T-helper 17 cell (primary cell): ENCODE results near the gene ZEB1. TPM values are rescaled to one million over a fixed set of nuclear protein-coding genes. Genes with fewer than 3 reads are reported as not detected.
A peak's percentile ranks its signal among the peaks of the same experiment; 100 is the strongest.

Experiments
- ATAC-seq: fragments of 150-1000 bp; cut with Tn5 transposase; 2 replicates; pipeline ENCODE4 v1.10.0; 2021; ENCODE audit warnings: mild to moderate bottlenecking, moderate library complexity
- DNase-seq, 3 donors: peaks; one replicate each; pipeline versions ENCODE4 v3.0.0 to v3.0.0-alpha.2; 2020 to 2021
- H3K9me3 ChIP-seq: one replicate; pipeline ENCODE4 v1.7.0; 2013; ENCODE audit warnings: low read length, mild to moderate bottlenecking; ENCODE audit not compliant: control insufficient read depth, poor library complexity, severe bottlenecking
- H3K27ac Mint-ChIP-seq: one replicate; pipeline ENCODE4 v1.8.0; 2022; ENCODE audit warnings: mild to moderate bottlenecking, moderate library complexity, mixed read lengths
- H3K27me3 Mint-ChIP-seq: one replicate; pipeline ENCODE4 v1.8.0; 2022; ENCODE audit warnings: mixed read lengths
- H3K36me3 Mint-ChIP-seq: one replicate; pipeline ENCODE4 v1.8.0; 2022; ENCODE audit warnings: low read depth, mixed read lengths
- H3K4me1 Mint-ChIP-seq: one replicate; pipeline ENCODE4 v1.8.0; 2022; ENCODE audit warnings: mild to moderate bottlenecking, mixed read lengths
- H3K4me3 Mint-ChIP-seq: one replicate; pipeline ENCODE4 v1.8.0; 2022; ENCODE audit warnings: mild to moderate bottlenecking, moderate library complexity, mixed read lengths
- total RNA-seq, 4 donors: library from RNA in 2 of 4; stranded (reverse) in 2 of 4; gene quantifications; one replicate each; pipeline ENCODE4 v1.2.3 and lab custom pipeline; 2022 to 2026

ZEB1 gene
- total RNA-seq, 2 donors from 2014 or later = 94.6 to 97.6 TPM

DNA sequence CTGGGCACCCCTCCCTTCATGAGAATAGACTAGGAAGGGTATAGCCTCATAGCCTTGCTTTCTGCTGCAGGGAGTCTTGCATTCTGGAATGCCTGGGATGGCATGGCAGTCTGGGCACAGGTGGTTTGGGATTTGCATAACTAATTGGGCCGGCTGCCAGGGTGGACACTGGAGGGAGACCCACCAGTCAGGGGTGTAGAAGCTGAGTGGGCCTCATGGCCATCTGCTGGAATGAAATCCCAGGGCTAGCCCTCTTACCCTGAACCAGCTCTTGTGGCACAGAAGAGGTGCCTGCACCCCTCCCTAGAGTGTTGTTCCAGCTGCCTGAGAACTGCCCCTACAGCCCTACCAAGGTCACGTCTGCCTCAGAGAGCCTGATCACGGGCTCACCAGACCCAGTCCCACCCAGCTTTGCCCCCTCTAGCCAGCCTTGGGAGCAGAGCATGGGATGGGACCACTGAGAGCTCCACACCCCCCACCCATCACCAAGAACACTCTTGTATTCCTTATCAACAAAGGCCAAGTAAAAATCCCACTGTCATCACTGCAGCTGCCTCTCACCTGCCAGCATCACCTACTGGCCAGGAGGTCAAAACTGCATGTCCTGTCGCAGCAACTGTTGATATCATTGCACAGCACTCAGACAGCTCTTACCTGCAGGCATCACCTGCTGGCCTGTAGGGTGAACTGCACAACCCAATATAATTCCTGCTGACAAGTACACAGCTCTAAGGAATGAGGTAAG, 148.9 kb downstream of the ZEB1 start:
- Mint-ChIP-seq H3K27ac (no peak overlapping the region), H3K4me3 (no peak overlapping the region), H3K27me3 (no peaks in the 10 kb centered on the region), H3K4me1 (no peaks in the 10 kb centered on the region), H3K36me3 (peaks cover 5% of the 10 kb centered on the region)
- DNase-seq (no peak), ATAC-seq (no peak)
- peaks cover 11% of the 10 kb centered on the region for H3K9me3 ChIP-seq

GRCh38 chr10:31468536-31468859, 149.5 kb downstream of the ZEB1 start:
- H3K9me3 ChIP-seq = peaks cover 6% of the 10 kb centered on the region
- H3K4me3 Mint-ChIP-seq = no peak overlapping the region
- H3K36me3 Mint-ChIP-seq = peaks cover 5% of the 10 kb centered on the region
- ATAC-seq = no peak
- no peak for DNase-seq
- no peaks in the 10 kb centered on the region for H3K27me3 Mint-ChIP-seq
- no peak overlapping the region for H3K27ac Mint-ChIP-seq
- H3K4me1 Mint-ChIP-seq = no peaks in the 10 kb centered on the region

- ATAC-seq = no peak
- Mint-ChIP-seq H3K27me3 (no peaks in the 10 kb centered on the region), H3K36me3 (no peaks in the 10 kb centered on the region), H3K4me3 (no peak overlapping the region), H3K4me1 (no peaks in the 10 kb centered on the region), H3K27ac (no peak overlapping the region)
- no peaks in the 10 kb centered on the region for H3K9me3 ChIP-seq
- no peak for DNase-seq
Measured at GRCh38 chr10:31475519-31475918, 156.5 kb downstream of the ZEB1 start.

- DNase-seq (no peak), ATAC-seq (no peak)
- Mint-ChIP-seq H3K27me3 (no peaks in the 10 kb centered on the region), H3K36me3 (no peaks in the 10 kb centered on the region), H3K4me3 (no peak overlapping the region), H3K4me1 (no peaks in the 10 kb centered on the region), H3K27ac (no peak overlapping the region)
- no peaks in the 10 kb centered on the region for H3K9me3 ChIP-seq
Measured at GRCh38 chr10:31476088-31476487, 157.1 kb downstream of the ZEB1 start.

DNA sequence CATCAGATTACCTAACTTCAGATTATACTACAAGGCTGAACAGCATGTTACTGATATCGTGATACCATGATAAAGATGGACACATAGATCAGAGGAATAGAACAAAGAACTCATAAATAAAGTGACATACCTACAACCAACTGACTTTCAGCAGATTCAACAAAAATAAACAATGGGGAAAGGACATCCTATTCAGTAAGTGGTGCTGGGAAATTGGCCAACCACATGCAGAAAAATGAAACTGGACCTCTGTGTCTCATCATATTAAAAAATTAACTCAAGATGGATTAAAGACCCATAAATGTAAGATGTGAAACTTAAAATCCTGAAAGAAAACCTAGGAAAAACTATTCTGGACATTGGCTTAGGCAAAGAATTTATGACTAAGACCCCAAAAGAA, 158.6 kb downstream of the ZEB1 start:
- H3K36me3 Mint-ChIP-seq = no peaks in the 10 kb centered on the region
- ATAC-seq (no peak), DNase-seq (no peak)
- no peak overlapping the region for H3K27ac Mint-ChIP-seq
- no peak overlapping the region for H3K4me3 Mint-ChIP-seq
- H3K4me1 Mint-ChIP-seq = no peaks in the 10 kb centered on the region
- no peaks in the 10 kb centered on the region for H3K9me3 ChIP-seq
- no peaks in the 10 kb centered on the region for H3K27me3 Mint-ChIP-seq

- ATAC-seq (no peak), DNase-seq (no peak)
- no peaks in the 10 kb centered on the region for H3K9me3 ChIP-seq
- no peaks in the 10 kb centered on the region for H3K36me3 Mint-ChIP-seq
- H3K4me1 Mint-ChIP-seq = no peaks in the 10 kb centered on the region
- H3K27me3 Mint-ChIP-seq = no peaks in the 10 kb centered on the region
- no peak overlapping the region for H3K27ac Mint-ChIP-seq
- H3K4me3 Mint-ChIP-seq = no peak overlapping the region
Measured at GRCh38 chr10:31479752-31480151, 160.7 kb downstream of the ZEB1 start.

GRCh38 chr10:31483546-31483945, 164.5 kb downstream of the ZEB1 start:
- no peak overlapping the region for H3K4me3 Mint-ChIP-seq
- no peaks in the 10 kb centered on the region for H3K4me1 Mint-ChIP-seq

GRCh38 chr10:31484431-31485135, 165.6 kb downstream of the ZEB1 start:
- Mint-ChIP-seq H3K27me3 (no peaks in the 10 kb centered on the region), H3K27ac (no peak overlapping the region), H3K4me1 (no peaks in the 10 kb centered on the region), H3K36me3 (no peaks in the 10 kb centered on the region), H3K4me3 (no peak overlapping the region)
- no peaks in the 10 kb centered on the region for H3K9me3 ChIP-seq
- ATAC-seq = no peak
- DNase-seq = no peak

More at GRCh38 chr10:31483546-31483945, 164.5 kb downstream of the ZEB1 start:
- no peaks in the 10 kb centered on the region for H3K9me3 ChIP-seq
- no peaks in the 10 kb centered on the region for H3K27me3 Mint-ChIP-seq
- H3K27ac Mint-ChIP-seq = no peak overlapping the region
- ATAC-seq (no peak), DNase-seq (no peak)
- no peaks in the 10 kb centered on the region for H3K36me3 Mint-ChIP-seq

- DNase-seq = no peak
- no peaks in the 10 kb centered on the region for H3K4me1 Mint-ChIP-seq
- no peak overlapping the region for H3K27ac Mint-ChIP-seq
- ATAC-seq = peak; percentile 37
- no peaks in the 10 kb centered on the region for H3K27me3 Mint-ChIP-seq
- H3K36me3 Mint-ChIP-seq = no peaks in the 10 kb centered on the region
- H3K9me3 ChIP-seq = no peaks in the 10 kb centered on the region
- no peak overlapping the region for H3K4me3 Mint-ChIP-seq
Measured at GRCh38 chr10:31490858-31491504, 172.0 kb downstream of the ZEB1 start.

DNA sequence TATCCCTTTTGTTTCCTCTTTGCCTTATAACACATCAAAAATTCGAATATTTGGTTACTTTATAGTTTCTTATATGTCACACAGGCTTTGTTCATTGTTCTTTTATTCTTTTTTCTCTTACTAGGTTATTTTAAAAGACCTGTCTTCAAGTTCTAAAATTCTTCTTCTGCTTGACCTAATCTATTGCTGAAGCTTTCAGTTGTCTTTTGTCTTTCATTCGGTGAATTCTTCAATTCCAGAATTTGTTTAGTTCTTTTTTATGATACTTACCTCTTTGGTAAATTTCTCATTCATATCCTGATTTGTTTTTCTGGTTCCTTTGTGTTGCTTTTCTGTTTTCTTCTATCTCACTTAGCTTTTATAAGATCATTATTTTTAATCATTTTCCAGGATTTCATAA, 188.4 kb downstream of the ZEB1 start:
- ATAC-seq = no peak

GRCh38 chr10:31508234-31508633, 189.2 kb downstream of the ZEB1 start:
- no peak overlapping the region for H3K4me3 Mint-ChIP-seq
- peaks cover 15% of the 10 kb centered on the region for H3K36me3 Mint-ChIP-seq
- ATAC-seq (no peak), DNase-seq (no peak)
- peaks cover 5% of the 10 kb centered on the region for H3K4me1 Mint-ChIP-seq
- H3K9me3 ChIP-seq = peaks cover 14% of the 10 kb centered on the region
- H3K27ac Mint-ChIP-seq = no peak overlapping the region
- no peaks in the 10 kb centered on the region for H3K27me3 Mint-ChIP-seq

More for the DNA sequence above, 188.4 kb downstream of the ZEB1 start:
- H3K4me3 Mint-ChIP-seq = no peak overlapping the region
- DNase-seq = no peak
- H3K27me3 Mint-ChIP-seq = no peaks in the 10 kb centered on the region
- H3K4me1 Mint-ChIP-seq = peaks cover 5% of the 10 kb centered on the region
- peaks cover 15% of the 10 kb centered on the region for H3K36me3 Mint-ChIP-seq
- peaks cover 14% of the 10 kb centered on the region for H3K9me3 ChIP-seq
- H3K27ac Mint-ChIP-seq = no peak overlapping the region

DNA sequence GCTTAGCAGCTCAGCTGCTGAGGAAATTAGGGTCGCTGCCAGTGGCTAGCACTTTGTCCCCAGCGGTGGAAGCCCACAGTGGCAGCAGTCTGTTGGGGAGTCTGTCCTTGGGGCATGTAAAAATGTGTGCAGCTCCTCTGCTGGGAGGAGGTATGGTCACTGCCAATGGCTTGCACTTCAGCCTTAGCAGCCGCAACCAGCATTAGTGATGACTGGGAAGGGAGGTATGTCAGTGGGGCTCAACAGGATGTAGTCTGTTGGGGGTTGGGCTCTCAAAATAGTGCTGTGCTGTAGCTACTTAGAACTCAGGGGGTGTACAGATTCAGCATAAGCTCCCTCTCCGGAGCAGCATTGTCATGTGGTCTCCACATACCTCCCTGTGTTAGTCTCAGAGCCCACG, 189.9 kb downstream of the ZEB1 start:
- no peak for ATAC-seq
- Mint-ChIP-seq H3K27me3 (no peaks in the 10 kb centered on the region), H3K4me1 (peaks cover 5% of the 10 kb centered on the region), H3K27ac (peak overlapping the region; percentile 29), H3K36me3 (peaks cover 15% of the 10 kb centered on the region), H3K4me3 (no peak overlapping the region)
- H3K9me3 ChIP-seq = peaks cover 14% of the 10 kb centered on the region
- DNase-seq = no peak

GRCh38 chr10:31509989-31510388, 191.0 kb downstream of the ZEB1 start:
- Mint-ChIP-seq H3K4me1 (peaks cover 7% of the 10 kb centered on the region), H3K27ac (no peak overlapping the region), H3K27me3 (no peaks in the 10 kb centered on the region), H3K36me3 (peaks cover 12% of the 10 kb centered on the region), H3K4me3 (no peak overlapping the region)
- no peak for DNase-seq
- peaks cover 11% of the 10 kb centered on the region for H3K9me3 ChIP-seq
- no peak for ATAC-seq
